ENCODE results near the gene RPS6KA2.

The RPS6KA2 gene

DNA sequence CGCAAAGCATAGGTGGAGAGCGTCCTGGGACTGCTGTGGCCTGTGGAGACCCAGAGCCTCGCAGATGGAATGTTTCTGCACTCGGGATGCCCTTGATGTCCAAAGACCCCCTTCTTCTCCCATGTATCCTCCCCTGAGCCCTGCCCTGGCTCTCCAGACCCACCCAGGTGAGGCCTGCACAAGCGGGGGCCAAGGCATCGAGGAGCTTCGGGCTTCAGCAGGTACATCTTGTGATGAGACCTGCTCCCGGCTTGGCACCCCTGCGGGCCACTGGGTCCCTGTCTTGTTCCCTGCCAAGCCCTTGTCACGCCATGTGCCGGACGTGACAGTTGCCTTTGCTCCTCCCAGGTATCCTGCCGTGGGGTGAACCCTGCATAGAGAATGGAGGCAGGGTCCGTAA, 125.8 kb downstream of the RPS6KA2 start:
- DNase-seq (ENCODE audit: low read depth), result no peak

DNA sequence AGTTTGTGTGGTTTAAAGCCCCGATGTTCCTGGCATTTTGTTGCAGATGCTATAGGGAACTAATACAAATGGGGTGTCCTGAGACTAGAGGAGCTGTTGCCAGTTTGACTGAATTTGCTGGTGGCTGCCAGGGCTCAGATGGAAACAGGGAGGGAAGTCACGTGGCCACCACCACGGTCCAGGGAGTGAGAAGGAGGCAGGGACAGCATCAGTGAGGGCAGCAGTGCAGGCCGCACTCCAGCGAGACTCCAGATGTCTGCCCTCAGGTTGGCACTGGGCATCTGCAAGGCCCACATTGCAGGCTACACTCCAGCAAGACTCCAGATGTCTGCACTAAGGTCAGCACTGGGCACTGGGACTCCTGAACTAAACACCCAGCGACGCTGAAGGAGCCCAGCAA, 126.8 kb downstream of the RPS6KA2 start:
- no peak for DNase-seq (ENCODE audit: low read depth)

DNA sequence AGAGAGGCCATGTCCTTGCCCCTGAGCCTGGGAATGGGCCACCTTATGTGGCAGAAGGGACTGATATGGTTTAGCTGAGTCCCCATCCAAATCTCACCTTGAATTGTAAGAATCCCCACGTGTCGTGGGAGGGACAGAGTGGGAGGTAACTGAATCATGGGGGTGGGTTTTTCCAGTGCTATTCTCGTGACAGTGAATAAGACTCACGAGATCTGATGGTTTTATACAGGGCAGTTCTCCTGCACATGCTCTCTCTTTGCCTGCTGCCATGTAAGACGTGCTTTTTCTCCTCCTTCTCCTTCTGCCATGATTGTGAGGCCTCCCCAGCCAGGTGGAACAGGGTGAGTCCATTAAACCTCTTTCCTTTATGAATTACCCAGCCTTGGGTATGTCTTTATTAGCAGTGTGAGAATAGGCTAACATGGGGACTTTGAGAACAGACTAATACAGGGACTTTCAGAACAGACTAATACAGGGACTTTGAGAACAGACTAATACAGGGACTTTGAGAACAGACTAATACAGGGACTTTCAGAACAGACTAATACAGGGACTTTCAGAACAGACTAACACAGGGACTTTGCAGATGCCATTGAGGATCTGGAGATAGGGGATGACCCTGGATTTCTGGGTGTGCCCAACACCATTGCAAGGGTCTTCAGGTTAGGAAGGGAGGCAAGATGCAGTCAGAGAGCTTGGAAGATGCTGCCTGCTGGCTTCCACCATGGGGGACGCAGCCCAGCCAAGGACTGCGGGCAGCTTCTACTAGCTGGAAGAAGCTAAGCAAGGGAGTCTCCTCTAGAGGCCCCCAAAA, 127.5 kb downstream of the RPS6KA2 start:
- DNase-seq (ENCODE audit: low read depth), result no peak

DNA sequence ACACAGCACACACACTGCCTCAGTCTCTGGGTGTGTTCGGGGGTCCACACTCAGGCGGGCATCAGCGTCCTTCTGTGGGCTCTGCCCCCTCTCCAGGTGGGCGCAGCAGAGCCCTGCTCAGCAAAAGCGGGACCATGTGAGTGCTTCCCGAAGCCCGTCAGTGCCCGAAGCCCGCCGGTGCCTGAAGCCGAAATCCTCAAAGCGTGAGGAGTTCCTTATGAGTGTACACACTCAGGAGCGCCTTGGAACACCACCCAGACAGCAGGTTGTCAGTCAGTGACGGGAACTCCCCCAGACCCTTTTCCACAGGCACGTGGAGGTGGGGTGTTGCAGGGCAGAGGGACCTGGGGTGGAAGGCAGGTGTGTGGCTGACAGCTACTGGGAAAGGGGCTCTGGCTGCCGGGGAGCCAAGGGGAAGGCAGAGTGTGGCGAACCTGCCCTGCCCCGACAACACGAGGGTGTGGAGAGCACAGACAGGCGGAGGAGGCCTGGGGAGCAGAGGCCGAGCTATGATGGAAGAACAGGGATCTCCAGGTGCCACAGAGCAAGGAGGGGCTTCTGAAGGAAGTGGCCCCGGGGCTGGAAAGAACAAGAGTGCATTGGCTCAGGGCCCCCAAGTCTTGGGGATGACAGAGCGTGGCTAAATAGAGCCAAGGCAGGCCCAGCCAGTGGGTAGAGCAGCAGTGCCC, 128.2 kb downstream of the RPS6KA2 start:
- no peak for DNase-seq (ENCODE audit: low read depth)

GRCh38 chr6:166498228-166498627, 128.8 kb downstream of the RPS6KA2 start:
- DNase-seq (ENCODE audit: low read depth), result no peak

GRCh38 chr6:166497087-166497899, 129.8 kb downstream of the RPS6KA2 start:
- DNase-seq (ENCODE audit: low read depth), result no peak

- no peak for DNase-seq (ENCODE audit: low read depth)
Observed at GRCh38 chr6:166496460-166496859, 130.6 kb downstream of the RPS6KA2 start.

- no peak for DNase-seq (ENCODE audit: low read depth)
Observed at GRCh38 chr6:166495487-166496314, 131.3 kb downstream of the RPS6KA2 start.

DNA sequence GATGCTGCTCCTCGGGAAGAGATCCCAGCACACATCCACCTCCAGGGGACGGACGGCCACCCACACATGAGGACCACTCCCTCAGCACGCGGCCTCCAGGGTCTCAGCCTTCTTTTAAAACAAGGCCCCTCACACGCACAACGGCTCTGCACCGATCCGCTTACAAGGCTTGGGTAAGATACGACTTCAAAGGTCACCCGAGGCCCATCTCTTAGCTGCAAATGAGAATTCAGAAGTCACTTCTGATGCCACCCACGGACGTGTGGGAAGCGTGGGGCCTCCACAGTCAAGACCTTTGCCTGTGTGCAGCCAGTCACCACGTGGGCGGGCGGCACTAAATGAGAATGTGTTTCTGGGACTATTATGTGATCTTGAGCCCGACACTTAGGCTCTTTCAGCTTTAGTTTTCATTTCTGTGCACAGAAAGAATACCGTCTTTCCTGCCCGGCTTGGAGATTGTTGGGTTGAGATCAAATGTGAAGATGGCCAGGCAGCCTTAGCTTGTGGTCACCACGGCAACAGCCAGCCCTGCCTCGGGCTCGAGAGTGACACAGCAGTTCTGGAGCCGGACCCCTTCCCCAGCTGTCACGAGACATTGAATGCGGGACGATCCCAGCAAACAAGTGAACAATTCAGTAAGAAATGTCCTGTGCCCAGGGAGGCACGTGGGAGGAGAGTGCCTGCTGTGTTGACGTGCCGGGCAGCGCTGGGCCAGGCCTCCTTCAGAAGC, 132.1 kb downstream of the RPS6KA2 start:
- no peak for DNase-seq (ENCODE audit: low read depth)

- DNase-seq (ENCODE audit: low read depth), result no peak
Observed at GRCh38 chr6:166494101-166494441, 133.0 kb downstream of the RPS6KA2 start.

DNA sequence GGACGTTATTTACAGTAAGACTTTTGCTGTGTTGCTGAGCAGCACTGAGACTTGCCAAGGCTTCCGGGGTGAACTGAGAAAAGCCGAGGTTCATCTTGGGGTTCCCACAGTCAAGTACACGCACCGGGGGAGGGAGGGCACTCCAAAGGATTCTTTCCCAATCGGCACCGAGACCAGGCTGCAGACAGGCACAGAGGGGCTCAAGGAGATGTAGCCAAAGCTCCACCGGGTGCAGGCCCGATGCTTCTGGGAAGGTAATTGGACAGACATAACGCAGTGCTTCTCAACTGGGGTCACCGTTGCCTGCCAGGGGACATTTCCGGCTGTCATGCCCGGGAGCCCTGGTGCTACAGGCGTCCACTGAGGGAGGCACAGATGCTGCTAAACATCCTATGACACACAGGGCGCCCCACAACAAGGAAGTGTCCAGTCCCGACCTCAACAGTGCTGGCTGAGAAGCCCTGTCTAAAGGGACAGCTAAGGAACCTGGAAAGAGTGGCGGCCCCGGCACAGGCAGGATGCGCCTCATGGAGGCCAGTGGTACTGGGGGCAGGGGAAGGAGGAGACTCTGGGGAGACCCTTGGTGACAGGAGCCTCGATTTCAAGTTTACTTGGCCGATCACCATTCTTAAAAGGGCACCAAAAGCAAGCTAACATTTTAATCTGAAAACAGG, 133.5 kb downstream of the RPS6KA2 start:
- DNase-seq (ENCODE audit: low read depth), result no peak

- DNase-seq (ENCODE audit: low read depth), result no peak
Observed at GRCh38 chr6:166492092-166492741, 134.8 kb downstream of the RPS6KA2 start.

DNA sequence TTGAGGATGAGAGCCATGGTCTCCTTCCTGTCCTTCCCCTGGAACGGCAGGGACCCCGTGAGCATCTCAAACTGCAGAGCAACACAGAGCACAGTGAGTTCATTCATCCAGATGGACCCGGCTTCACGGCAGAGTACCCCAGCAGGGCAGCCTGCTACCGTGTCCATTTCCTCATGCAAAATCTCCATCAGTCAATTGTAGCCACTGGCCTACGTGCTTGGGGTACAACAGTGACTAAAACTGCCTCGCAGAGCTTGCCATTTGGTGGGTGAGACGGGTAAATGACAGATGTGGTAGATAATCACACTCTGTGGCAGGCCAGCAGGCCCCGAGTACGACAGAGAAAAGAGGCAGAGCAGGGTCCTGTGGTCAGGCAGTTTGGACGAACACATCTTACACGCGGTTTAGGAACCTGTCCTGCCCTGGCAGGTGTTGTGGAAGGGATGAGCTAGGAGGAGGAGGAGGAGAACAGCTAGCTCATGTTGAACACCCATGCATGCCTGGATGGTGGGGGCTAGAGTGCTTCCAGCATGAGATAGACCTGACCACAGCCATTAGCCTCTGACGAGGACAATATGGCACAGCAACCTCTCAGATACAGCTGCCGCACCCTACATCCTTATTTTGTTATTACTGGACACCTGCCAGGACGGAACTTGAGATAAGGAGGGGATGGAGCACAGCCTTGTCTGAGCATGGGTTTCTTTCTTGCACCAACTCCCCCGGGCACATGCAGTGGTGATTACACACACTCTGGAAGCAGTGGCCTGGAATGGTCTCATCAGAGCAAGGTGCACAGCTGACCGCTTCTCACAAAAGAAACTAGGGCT, 136.2 kb downstream of the RPS6KA2 start:
- peak; percentile 79 for DNase-seq (ENCODE audit: low read depth)

- DNase-seq (ENCODE audit: low read depth), result no peak
Observed at GRCh38 chr6:166489301-166490155, 137.5 kb downstream of the RPS6KA2 start.

GRCh38 chr6:166488701-166489100, 138.3 kb downstream of the RPS6KA2 start:
- DNase-seq (ENCODE audit: low read depth), result no peak

- DNase-seq (ENCODE audit: low read depth), result no peak
Observed at GRCh38 chr6:166488076-166488685, 138.9 kb downstream of the RPS6KA2 start.

- DNase-seq (ENCODE audit: low read depth), result no peak
Observed at GRCh38 chr6:166487148-166487547, 139.9 kb downstream of the RPS6KA2 start.

DNA sequence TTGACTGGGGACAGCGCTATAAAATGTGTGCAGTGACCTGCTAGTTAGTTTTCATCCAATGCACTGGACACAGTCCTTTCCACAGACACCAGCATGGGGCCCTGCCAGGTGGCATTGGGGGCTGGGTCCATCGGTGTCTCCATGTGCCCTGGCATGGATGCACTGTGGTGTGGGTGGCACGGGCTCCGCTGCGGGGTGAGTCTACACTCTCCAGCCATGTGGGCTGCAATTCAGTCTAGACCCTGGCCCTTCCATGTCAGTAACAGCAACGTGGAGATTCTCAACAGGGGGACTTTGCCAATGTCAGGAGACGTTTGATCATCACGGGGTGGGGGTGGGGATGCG, 140.5 kb downstream of the RPS6KA2 start:
- DNase-seq (ENCODE audit: low read depth), result no peak
